ENCODE results near the gene FAM237B.

DNA sequence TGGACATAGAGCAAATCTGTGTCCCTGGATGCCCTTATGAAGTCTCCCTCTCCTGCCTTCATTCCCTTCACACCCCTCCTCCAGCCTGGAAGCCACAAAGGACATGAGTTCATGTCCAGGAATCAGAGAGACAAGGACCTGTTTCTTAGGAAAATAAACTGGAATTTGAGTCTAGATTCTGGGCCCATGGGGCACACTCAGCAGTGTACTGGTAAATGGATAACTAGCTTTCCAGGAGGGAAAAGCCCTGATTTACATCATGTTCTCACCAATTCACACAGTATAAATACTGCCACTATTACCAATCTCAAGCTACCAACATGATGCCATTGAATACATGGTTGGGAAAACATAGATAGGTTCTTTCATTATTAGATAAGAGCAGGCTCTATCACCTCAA is 9.9 kb downstream of the FAM237B start:
- TF ChIP-seq POLR2A (IDR thresholded peaks at IDR 0.05; ENCODE audit: low read depth, low read length) (no peak), TAF1 (IDR thresholded peaks at IDR 0.05; ENCODE audit: low read depth, low read length) (no peak), POLR2AphosphoS5 (IDR thresholded peaks at IDR 0.05; ENCODE audit: low read depth, low read length) (no peak), SPI1 (IDR thresholded peaks at IDR 0.05; ENCODE audit: low read depth, low read length) (no peak), PAX5 (IDR thresholded peaks at IDR 0.05; ENCODE audit: insufficient read depth, low read length, severe bottlenecking) (no peak), POU2F2 (IDR thresholded peaks at IDR 0.05; ENCODE audit: low read depth, low read length) (no peak)

Measured in GM12891 (cell line).